ENCODE results near the gene FBXL3.

FBXL3 gene

DNA sequence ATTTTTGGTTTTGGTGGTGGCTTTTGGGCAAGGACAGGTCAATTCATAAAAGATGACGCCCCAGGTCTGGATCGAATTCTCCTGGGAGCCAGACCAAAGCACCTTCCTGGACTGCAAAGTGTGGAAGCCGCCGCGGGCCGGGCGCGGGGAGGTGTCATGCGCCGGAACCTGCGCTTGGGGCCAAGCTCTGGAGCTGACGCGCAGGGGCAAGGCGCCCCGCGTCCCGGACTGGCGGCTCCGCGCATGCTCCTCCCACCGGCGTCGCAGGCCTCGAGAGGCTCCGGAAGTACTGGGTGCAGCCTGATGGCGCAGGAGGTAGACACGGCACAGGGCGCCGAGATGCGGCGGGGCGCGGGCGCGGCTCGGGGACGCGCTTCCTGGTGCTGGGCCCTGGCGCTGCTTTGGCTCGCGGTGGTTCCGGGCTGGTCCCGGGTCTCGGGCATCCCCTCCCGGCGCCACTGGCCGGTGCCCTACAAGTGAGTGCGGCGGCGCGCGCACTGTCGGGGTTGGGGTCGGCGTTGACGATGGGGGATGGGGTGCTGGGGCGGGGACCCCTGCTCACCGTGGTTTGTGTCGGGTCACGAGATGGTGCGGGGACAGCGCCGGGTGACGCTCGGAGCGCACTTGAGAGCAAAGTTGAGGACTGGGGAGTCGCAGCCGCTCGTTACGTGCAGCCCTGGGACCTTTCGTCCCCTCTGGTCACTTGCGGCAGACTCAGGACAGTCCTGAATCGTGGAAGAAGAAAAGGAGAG is 35.0 kb downstream of the FBXL3 start, which contains the start of gene CLN5 (continued):
- 0 out of 2 replicates have a peak, but pooled peaks have one; percentile 38 for TF ChIP-seq ZNF692 (tag by site-specific recombination; IDR thresholded peaks at IDR 0.05)
- TF ChIP-seq ZBTB8A (tag by site-specific recombination; IDR thresholded peaks at IDR 0.05): peak; percentile 59
- TF ChIP-seq ZNF280C (tag by site-specific recombination; IDR thresholded peaks at IDR 0.05): no peak
- TF ChIP-seq ZNF354C (tag by site-specific recombination; IDR thresholded peaks at IDR 0.05; ENCODE audit: borderline replicate concordance, low read depth): no peak
- TF ChIP-seq ZNF600 (tag by site-specific recombination; IDR thresholded peaks at IDR 0.05): peak; percentile 82
- TF ChIP-seq ZNF341 (tag by site-specific recombination; IDR thresholded peaks at IDR 0.05; ENCODE audit: low read depth): peak; percentile 72
- TF ChIP-seq ZNF23 (tag by site-specific recombination; IDR thresholded peaks at IDR 0.05; ENCODE audit: borderline replicate concordance): no peak
- TF ChIP-seq ZNF660 (tag by site-specific recombination; IDR thresholded peaks at IDR 0.05): no peak
- TF ChIP-seq CTCF (tag by site-specific recombination; IDR thresholded peaks at IDR 0.05): peak; percentile 40; the same call in 1 of the 2 replicates
- TF ChIP-seq YY1 (tag by site-specific recombination; IDR thresholded peaks at IDR 0.05): peak; percentile 38; the same call in 1 of the 2 replicates
- TF ChIP-seq, protein P1, sequence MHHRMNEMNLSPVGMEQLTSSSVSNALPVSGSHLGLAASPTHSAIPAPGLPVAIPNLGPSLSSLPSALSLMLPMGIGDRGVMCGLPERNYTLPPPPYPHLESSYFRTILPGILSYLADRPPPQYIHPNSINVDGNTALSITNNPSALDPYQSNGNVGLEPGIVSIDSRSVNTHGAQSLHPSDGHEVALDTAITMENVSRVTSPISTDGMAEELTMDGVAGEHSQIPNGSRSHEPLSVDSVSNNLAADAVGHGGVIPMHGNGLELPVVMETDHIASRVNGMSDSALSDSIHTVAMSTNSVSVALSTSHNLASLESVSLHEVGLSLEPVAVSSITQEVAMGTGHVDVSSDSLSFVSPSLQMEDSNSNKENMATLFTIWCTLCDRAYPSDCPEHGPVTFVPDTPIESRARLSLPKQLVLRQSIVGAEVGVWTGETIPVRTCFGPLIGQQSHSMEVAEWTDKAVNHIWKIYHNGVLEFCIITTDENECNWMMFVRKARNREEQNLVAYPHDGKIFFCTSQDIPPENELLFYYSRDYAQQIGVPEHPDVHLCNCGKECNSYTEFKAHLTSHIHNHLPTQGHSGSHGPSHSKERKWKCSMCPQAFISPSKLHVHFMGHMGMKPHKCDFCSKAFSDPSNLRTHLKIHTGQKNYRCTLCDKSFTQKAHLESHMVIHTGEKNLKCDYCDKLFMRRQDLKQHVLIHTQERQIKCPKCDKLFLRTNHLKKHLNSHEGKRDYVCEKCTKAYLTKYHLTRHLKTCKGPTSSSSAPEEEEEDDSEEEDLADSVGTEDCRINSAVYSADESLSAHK (tag by site-specific recombination; IDR thresholded peaks at IDR 0.05): no peak
- TF ChIP-seq FEZF1 (tag by site-specific recombination; IDR thresholded peaks at IDR 0.05): no peak
- no peak for TF ChIP-seq ZNF571 (tag by site-specific recombination; IDR thresholded peaks at IDR 0.05)
- TF ChIP-seq SP2 (tag by site-specific recombination; IDR thresholded peaks at IDR 0.05): peak; percentile 70
- TF ChIP-seq, protein P2, sequence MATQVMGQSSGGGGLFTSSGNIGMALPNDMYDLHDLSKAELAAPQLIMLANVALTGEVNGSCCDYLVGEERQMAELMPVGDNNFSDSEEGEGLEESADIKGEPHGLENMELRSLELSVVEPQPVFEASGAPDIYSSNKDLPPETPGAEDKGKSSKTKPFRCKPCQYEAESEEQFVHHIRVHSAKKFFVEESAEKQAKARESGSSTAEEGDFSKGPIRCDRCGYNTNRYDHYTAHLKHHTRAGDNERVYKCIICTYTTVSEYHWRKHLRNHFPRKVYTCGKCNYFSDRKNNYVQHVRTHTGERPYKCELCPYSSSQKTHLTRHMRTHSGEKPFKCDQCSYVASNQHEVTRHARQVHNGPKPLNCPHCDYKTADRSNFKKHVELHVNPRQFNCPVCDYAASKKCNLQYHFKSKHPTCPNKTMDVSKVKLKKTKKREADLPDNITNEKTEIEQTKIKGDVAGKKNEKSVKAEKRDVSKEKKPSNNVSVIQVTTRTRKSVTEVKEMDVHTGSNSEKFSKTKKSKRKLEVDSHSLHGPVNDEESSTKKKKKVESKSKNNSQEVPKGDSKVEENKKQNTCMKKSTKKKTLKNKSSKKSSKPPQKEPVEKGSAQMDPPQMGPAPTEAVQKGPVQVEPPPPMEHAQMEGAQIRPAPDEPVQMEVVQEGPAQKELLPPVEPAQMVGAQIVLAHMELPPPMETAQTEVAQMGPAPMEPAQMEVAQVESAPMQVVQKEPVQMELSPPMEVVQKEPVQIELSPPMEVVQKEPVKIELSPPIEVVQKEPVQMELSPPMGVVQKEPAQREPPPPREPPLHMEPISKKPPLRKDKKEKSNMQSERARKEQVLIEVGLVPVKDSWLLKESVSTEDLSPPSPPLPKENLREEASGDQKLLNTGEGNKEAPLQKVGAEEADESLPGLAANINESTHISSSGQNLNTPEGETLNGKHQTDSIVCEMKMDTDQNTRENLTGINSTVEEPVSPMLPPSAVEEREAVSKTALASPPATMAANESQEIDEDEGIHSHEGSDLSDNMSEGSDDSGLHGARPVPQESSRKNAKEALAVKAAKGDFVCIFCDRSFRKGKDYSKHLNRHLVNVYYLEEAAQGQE (tag by site-specific recombination; IDR thresholded peaks at IDR 0.05): peak; percentile 53
- TF ChIP-seq SCRT2 (tag by site-specific recombination; IDR thresholded peaks at IDR 0.05): peak; percentile 44
- TF ChIP-seq PATZ1 (tag by site-specific recombination; IDR thresholded peaks at IDR 0.05): peak; percentile 57
- TF ChIP-seq, protein P3, sequence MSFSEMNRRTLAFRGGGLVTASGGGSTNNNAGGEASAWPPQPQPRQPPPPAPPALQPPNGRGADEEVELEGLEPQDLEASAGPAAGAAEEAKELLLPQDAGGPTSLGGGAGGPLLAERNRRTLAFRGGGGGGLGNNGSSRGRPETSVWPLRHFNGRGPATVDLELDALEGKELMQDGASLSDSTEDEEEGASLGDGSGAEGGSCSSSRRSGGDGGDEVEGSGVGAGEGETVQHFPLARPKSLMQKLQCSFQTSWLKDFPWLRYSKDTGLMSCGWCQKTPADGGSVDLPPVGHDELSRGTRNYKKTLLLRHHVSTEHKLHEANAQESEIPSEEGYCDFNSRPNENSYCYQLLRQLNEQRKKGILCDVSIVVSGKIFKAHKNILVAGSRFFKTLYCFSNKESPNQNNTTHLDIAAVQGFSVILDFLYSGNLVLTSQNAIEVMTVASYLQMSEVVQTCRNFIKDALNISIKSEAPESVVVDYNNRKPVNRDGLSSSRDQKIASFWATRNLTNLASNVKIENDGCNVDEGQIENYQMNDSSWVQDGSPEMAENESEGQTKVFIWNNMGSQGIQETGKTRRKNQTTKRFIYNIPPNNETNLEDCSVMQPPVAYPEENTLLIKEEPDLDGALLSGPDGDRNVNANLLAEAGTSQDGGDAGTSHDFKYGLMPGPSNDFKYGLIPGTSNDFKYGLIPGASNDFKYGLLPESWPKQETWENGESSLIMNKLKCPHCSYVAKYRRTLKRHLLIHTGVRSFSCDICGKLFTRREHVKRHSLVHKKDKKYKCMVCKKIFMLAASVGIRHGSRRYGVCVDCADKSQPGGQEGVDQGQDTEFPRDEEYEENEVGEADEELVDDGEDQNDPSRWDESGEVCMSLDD (tag by site-specific recombination; IDR thresholded peaks at IDR 0.05): no peak
- no peak for TF ChIP-seq ZNF10 (tag by site-specific recombination; IDR thresholded peaks at IDR 0.05)
- TF ChIP-seq ZNF610 (tag by site-specific recombination; IDR thresholded peaks at IDR 0.05; ENCODE audit: borderline replicate concordance): no peak

All from HEK293 (cell line).